PFSK-1 (cell line): ENCODE data around the gene RTP3.

Experiments used
- FOXP2 ChIP-seq: optimal IDR thresholded peaks from 2 replicates; pipeline ENCODE3; 2011; ENCODE audit warnings: borderline replicate concordance, control low read depth, inconsistent platforms; ENCODE audit not compliant: insufficient read depth; ENCODE audit errors: extremely low read length, extremely low read depth
- POLR2AphosphoS5 ChIP-seq: IDR thresholded peaks from 2 replicates; pipeline ENCODE4 v1.6.1; 2012; ENCODE audit warnings: low read depth, mild to moderate bottlenecking, control low read depth, low read length, moderate library complexity
- REST ChIP-seq, 2 experiments: IDR thresholded peaks; 2 replicates each; pipeline versions ENCODE4 v1.6.1 to v1.8.0; 2011 to 2012; ENCODE audit warnings: low read depth in 2 of 2, low read length in 2 of 2, control low read depth in 1 of 2, inconsistent platforms in 1 of 2, mild to moderate bottlenecking in 1 of 2, moderate library complexity in 1 of 2; ENCODE audit not compliant: insufficient read depth in 1 of 2
- SIN3A ChIP-seq: IDR thresholded peaks from 2 replicates; pipeline ENCODE4 v1.6.1; 2012; ENCODE audit warnings: mild to moderate bottlenecking, low read length, moderate library complexity, borderline replicate concordance; ENCODE audit not compliant: insufficient read depth
- TAF1 ChIP-seq: IDR thresholded peaks from 2 replicates; pipeline ENCODE4 v1.6.1; 2012; ENCODE audit warnings: low read length, control low read depth, borderline replicate concordance; ENCODE audit not compliant: insufficient read depth

Gene RTP3

GRCh38 chr3:46549989-46550388, 52.2 kb downstream of the RTP3 start:
- TF ChIP-seq FOXP2 (no peak), REST (IDR thresholded peaks at IDR 0.05; ENCODE audit: insufficient read depth in 1 of 2, low read depth in 2 of 2, low read length in 2 of 2) (no peak), POLR2AphosphoS5 (no peak), TAF1 (no peak), SIN3A (no peak)
